ENCODE measurements around the gene IGFBP5. TPM values are rescaled to one million over a fixed set of nuclear protein-coding genes. Genes with fewer than 3 reads are reported as not detected.
A peak's percentile ranks its signal among the peaks of the same experiment; 100 is the strongest.

IGFBP5 gene
- total RNA-seq, 4 donors from 2014 or later: 284 to 2,528 (median 672) TPM

GRCh38 chr2:216689397-216689796 lies 6.0 kb downstream of the IGFBP5 start:
- TF ChIP-seq CTCF (IDR thresholded peaks at IDR 0.05): no peak
- DNase-seq (ENCODE audit: low spot score) (no peak), ATAC-seq (ENCODE audit: low FRiP score) (no peak)

- no peak for TF ChIP-seq CTCF (IDR thresholded peaks at IDR 0.05)
- no peak for ATAC-seq (ENCODE audit: low FRiP score)
- DNase-seq (ENCODE audit: low spot score): no peak
Measured at GRCh38 chr2:216688731-216689340, 6.5 kb downstream of the IGFBP5 start.

GRCh38 chr2:216687646-216688045 lies 7.7 kb downstream of the IGFBP5 start:
- ATAC-seq (ENCODE audit: low FRiP score) (no peak), DNase-seq (ENCODE audit: low spot score) (no peak)
- no peak for TF ChIP-seq CTCF (IDR thresholded peaks at IDR 0.05)

- ATAC-seq (ENCODE audit: low FRiP score) (no peak), DNase-seq (ENCODE audit: low spot score) (no peak)
- no peak for TF ChIP-seq CTCF (IDR thresholded peaks at IDR 0.05)
Measured at GRCh38 chr2:216687111-216687510, 8.2 kb downstream of the IGFBP5 start.

- no peak for DNase-seq (ENCODE audit: low spot score)
- TF ChIP-seq CTCF (IDR thresholded peaks at IDR 0.05): no peak
- ATAC-seq (ENCODE audit: low FRiP score): no peak
Measured at GRCh38 chr2:216685327-216685875, 9.9 kb downstream of the IGFBP5 start.

- no peak for TF ChIP-seq CTCF (IDR thresholded peaks at IDR 0.05)
- DNase-seq (ENCODE audit: low spot score) (peak; percentile 54), ATAC-seq (ENCODE audit: low FRiP score) (peak; percentile 88)
Measured at GRCh38 chr2:216683846-216684245, 11.5 kb downstream of the IGFBP5 start.

GRCh38 chr2:216681683-216682082 lies 13.7 kb downstream of the IGFBP5 start:
- peak; percentile 0 for DNase-seq (ENCODE audit: low spot score)
- no peak for TF ChIP-seq CTCF (IDR thresholded peaks at IDR 0.05)

More at GRCh38 chr2:216681683-216682082, 13.7 kb downstream of the IGFBP5 start:
- no peak for ATAC-seq (ENCODE audit: low FRiP score)
